Fibroblast of lung (primary cell): ENCODE data around the gene RETSAT. TPM values are rescaled to one million over a fixed set of nuclear protein-coding genes. Genes with fewer than 3 reads are reported as not detected.

ENCODE experiments used
- DNase-seq, 2 donors: peaks; one replicate each; pipeline versions ENCODE4 v3.0.0 to v3.0.0-alpha.2; 2010; ENCODE audit warnings: low read depth in 2 of 2
- H2AFZ ChIP-seq: 2 replicates; pipeline ENCODE4 v1.5.1; 2012; ENCODE audit warnings: low read length, control low read depth, inconsistent platforms
- H3K27ac ChIP-seq: 2 replicates; pipeline ENCODE4 v1.5.1; 2011; ENCODE audit warnings: low read length, control low read depth; ENCODE audit not compliant: insufficient read depth
- H3K27me3 ChIP-seq: 2 replicates; pipeline ENCODE4 v1.5.1; 2011; ENCODE audit warnings: mild to moderate bottlenecking, low read length; ENCODE audit not compliant: control insufficient read depth, insufficient read depth
- H3K36me3 ChIP-seq: 2 replicates; pipeline ENCODE4 v1.5.1; 2011; ENCODE audit warnings: low read length; ENCODE audit not compliant: control insufficient read depth, insufficient read depth
- H3K4me1 ChIP-seq: 2 replicates; pipeline ENCODE4 v1.5.1; 2011; ENCODE audit warnings: low read length; ENCODE audit not compliant: control insufficient read depth, insufficient read depth; ENCODE audit errors: extremely low read depth
- H3K4me2 ChIP-seq: 2 replicates; pipeline ENCODE4 v1.5.1; 2011; ENCODE audit warnings: low read length, control low read depth; ENCODE audit not compliant: insufficient read depth; ENCODE audit errors: extremely low read depth
- H3K4me3 ChIP-seq, 4 experiments: fragments of 200-600 bp in 1 of 4; sonication (generic) in 1 of 4; replicated peaks in 1 of 4; 2 replicates each; pipeline ENCODE4 v1.5.1; 2011 to 2016; ENCODE audit warnings: low read length in 4 of 4, low read depth in 3 of 4, mild to moderate bottlenecking in 3 of 4, control low read depth in 2 of 4, inconsistent platforms in 1 of 4, mixed read lengths in 1 of 4; ENCODE audit not compliant: insufficient read depth in 1 of 4; ENCODE audit errors: control extremely low read depth in 1 of 4
- H3K79me2 ChIP-seq: 2 replicates; pipeline ENCODE4 v1.5.1; 2012; ENCODE audit warnings: mild to moderate bottlenecking, low read length, inconsistent platforms; ENCODE audit not compliant: control insufficient read depth, insufficient read depth
- H3K9ac ChIP-seq: 2 replicates; pipeline ENCODE4 v1.5.1; 2011; ENCODE audit warnings: mild to moderate bottlenecking, low read length, control low read depth; ENCODE audit not compliant: insufficient read depth
- H3K9me3 ChIP-seq: 2 replicates; pipeline ENCODE4 v1.5.1; 2012; ENCODE audit warnings: low read depth, low read length; ENCODE audit not compliant: control insufficient read depth, insufficient read depth
- H4K20me1 ChIP-seq: 2 replicates; pipeline ENCODE4 v1.5.1; 2011; ENCODE audit warnings: low read length; ENCODE audit not compliant: control insufficient read depth, insufficient read depth; ENCODE audit errors: extremely low read depth
- EZH2 ChIP-seq: IDR thresholded peaks from 2 replicates; pipeline ENCODE4 v1.5.1; 2012; ENCODE audit warnings: low read length, control low read depth, mild to moderate bottlenecking; ENCODE audit errors: missing control alignments
- polyA plus RNA-seq, 2 donors: library from polyadenylated mRNA; depleted of rRNA in 1 of 2; stranded (reverse) in 1 of 2; unstranded in 1 of 2; fragments of >200 nt; gene quantifications; 2 replicates each; pipeline ENCODE4 v1.2.1, GENCODE V29; 2011 to 2012; ENCODE audit warnings: missing spikeins in 1 of 2
- total RNA-seq: library from RNA; depleted of rRNA; stranded (reverse); fragments of >200 nt; gene quantifications from 2 replicates; pipeline ENCODE4 v1.2.1, GENCODE V29; 2014
- TF ChIP-seq, protein P1 (sequence below), 2 donors: IDR thresholded peaks in 1 of 2; conservative IDR thresholded peaks in 1 of 2; 1 replicate in 1 of 2; 2 replicates in 1 of 2; pipeline ENCODE4 v1.5.1; 2011 to 2012; ENCODE audit warnings: low read length in 2 of 2, control low read depth in 1 of 2, inconsistent platforms in 1 of 2, low read depth in 1 of 2, mild to moderate bottlenecking in 1 of 2

The RETSAT gene
- total and polyA plus RNA-seq, 2 donors (not counting 1 experiment from before 2014, with no cell fraction given): 38.6 to 87.0 TPM

DNA sequence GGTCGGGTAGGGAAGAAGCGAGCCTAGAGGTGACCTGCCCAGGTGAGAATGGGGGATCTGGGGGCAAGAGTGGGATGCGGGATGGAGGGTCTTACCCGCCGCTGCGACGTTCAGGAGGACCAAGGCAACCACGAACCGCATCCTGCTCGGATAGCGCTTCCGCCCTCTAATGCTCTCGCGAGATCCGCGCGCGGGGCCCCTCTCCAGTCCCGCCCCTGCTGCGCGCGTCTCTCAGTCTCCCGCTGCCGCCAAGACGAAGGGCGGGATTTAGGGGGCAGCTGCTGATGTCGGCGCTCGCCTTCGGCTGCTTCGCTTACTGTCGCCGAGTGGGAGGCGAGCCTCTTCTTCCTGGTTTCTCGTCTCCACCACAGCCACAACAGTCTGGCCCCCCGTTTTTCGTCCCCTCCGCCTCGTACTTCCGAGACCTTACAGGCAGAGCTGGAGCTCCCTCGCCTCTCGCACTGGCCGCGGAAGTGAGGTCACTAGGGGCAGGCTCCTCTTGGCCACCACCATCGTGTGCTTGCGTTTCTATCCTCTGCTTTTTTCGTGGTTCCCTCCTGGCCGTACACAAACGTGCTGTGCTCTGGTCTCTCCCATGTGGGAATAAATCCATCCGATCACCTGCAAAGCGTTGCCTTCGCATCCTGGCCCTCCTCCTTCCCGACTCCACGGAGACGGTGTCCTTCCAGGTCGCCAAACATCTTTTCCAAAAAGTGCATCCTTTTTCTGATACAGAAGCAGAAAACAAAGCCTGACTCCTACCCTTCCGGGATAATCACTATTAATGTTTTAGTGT, 26.3 kb downstream of the RETSAT start, which contains the start of gene TGOLN2:
TGOLN2 (minus strand) TSS at position 168 of the 796 bp plus-strand sequence; CDS start at position 141, 27 bp downstream.
- peak; percentile 86 to 90 for DNase-seq
- TF ChIP-seq, protein P1, sequence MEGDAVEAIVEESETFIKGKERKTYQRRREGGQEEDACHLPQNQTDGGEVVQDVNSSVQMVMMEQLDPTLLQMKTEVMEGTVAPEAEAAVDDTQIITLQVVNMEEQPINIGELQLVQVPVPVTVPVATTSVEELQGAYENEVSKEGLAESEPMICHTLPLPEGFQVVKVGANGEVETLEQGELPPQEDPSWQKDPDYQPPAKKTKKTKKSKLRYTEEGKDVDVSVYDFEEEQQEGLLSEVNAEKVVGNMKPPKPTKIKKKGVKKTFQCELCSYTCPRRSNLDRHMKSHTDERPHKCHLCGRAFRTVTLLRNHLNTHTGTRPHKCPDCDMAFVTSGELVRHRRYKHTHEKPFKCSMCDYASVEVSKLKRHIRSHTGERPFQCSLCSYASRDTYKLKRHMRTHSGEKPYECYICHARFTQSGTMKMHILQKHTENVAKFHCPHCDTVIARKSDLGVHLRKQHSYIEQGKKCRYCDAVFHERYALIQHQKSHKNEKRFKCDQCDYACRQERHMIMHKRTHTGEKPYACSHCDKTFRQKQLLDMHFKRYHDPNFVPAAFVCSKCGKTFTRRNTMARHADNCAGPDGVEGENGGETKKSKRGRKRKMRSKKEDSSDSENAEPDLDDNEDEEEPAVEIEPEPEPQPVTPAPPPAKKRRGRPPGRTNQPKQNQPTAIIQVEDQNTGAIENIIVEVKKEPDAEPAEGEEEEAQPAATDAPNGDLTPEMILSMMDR (conservative IDR thresholded peaks at IDR 0.05 in 1 of 2, IDR thresholded peaks at IDR 0.05 in 1 of 2; ENCODE audit: low read depth in 1 of 2, low read length in 2 of 2): no peak
- Histone ChIP-seq H3K9me3 (no peaks in the 10 kb centered on the region), H3K4me2 (peak within 1 kb of the TSS; percentile 92), H3K4me3 (peak within 1 kb of the TSS; percentile 73 to 90 (median 86)), H4K20me1 (no peaks in the 10 kb centered on the region), H3K79me2 (peaks cover 39% of the 10 kb centered on the region), H3K9ac (peak within 1 kb of the TSS; percentile 94), H3K36me3 (peaks cover 7% of the 10 kb centered on the region), H3K4me1 (peaks cover 2% of the 10 kb centered on the region), H3K27ac (peak within 1 kb of the TSS; percentile 98), H2AFZ (peak within 1 kb of the TSS; percentile 93), H3K27me3 (no peaks in the 10 kb centered on the region)

DNA sequence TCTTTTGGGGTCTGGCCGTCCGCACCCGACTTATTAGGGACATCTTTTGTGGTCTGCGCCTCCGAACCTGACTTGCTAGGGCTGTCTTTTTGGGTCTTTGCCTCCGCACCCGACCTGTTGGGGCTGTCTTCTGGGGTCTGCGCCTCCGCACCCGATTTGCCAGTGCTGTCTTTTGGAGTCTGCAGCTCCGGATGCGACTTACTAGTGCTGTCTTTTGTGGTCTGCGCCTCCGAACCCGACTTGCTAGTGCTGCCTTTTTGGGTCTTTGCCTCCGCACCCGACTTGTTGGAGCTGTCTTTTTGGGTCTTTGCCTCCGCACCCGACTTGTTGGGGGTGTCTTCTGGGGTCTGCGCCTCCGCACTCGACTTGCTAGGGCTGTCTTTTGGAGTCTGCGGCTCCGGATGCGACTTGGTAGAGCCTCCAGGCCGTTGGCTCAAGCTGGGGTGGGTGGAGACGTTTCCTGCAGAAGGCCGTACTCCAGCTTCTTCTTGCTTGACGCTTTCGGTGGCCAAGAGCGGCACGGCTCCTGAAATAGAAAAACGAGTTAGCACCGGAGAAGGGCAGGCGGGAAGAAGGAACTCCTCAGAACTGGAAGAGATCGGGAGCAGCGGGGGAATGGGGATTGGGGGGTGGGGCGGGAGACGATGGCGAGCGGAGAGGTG, 27.0 kb downstream of the RETSAT start:
- Histone ChIP-seq H4K20me1 (no peaks in the 10 kb centered on the region), H3K4me3 (peak overlapping the region; percentile 73 to 90 (median 86)), H3K36me3 (peaks cover 9% of the 10 kb centered on the region), H2AFZ (peak overlapping the region; percentile 76), H3K9me3 (no peaks in the 10 kb centered on the region), H3K27me3 (no peaks in the 10 kb centered on the region), H3K9ac (peak overlapping the region; percentile 94), H3K4me2 (peak overlapping the region; percentile 74), H3K4me1 (peaks cover 2% of the 10 kb centered on the region), H3K79me2 (peaks cover 41% of the 10 kb centered on the region), H3K27ac (peak overlapping the region; percentile 98)
- TF ChIP-seq EZH2: no peak
- TF ChIP-seq, protein P1 (conservative IDR thresholded peaks at IDR 0.05 in 1 of 2, IDR thresholded peaks at IDR 0.05 in 1 of 2; ENCODE audit: low read depth in 1 of 2, low read length in 2 of 2): no peak
- peak; percentile 52 to 54 for DNase-seq

DNA sequence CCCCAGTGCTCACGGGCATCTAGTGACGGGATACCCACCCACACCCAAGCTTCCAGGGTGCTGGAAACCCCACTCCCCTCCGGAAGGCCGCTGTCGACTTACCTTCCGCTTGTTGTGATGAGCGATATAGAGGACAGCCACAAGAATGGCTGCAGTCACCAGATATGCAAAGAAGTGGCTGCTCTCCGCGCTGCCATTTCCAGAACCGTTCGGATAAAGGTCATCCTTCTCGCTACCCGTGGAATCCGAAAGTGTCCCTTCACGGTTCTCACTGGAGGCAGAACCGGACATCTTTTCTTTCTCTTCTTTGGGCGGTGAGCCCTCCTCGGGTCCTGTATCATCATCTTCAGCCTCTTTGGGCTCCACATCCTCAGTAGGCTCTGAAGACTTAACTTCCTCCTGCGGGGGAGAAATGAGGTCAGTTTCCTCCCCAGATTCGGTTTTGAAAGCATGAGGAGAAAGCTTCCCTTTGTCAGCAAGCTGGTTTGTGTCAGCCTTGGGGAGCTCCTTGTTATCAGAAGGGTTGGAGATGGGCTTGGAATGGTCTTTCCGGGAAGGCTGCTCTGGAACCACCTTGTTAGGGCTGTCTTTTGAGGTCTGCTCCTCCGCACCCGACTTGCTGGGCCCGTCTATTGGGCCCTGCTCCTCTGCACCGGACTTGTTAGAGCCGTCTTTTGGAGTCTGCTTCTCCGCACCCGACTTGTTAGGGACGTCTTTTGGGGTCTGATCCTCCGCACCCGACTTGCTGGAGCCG, 27.7 kb downstream of the RETSAT start:
- peaks cover 2% of the 10 kb centered on the region for H3K4me1 ChIP-seq
- peak overlapping the region; percentile 94 for H3K9ac ChIP-seq
- peak overlapping the region; percentile 73 to 90 (median 86) for H3K4me3 ChIP-seq
- H4K20me1 ChIP-seq: no peaks in the 10 kb centered on the region
- peaks cover 12% of the 10 kb centered on the region for H3K36me3 ChIP-seq
- no peak for TF ChIP-seq EZH2
- TF ChIP-seq, protein P1 (conservative IDR thresholded peaks at IDR 0.05 in 1 of 2, IDR thresholded peaks at IDR 0.05 in 1 of 2; ENCODE audit: low read depth in 1 of 2, low read length in 2 of 2): no peak
- peaks cover 45% of the 10 kb centered on the region for H3K79me2 ChIP-seq
- peak in 1 of 2 donors; percentile 24 for DNase-seq
- H2AFZ ChIP-seq: no peak overlapping the region
- no peaks in the 10 kb centered on the region for H3K27me3 ChIP-seq
- peak overlapping the region; percentile 98 for H3K27ac ChIP-seq
- no peaks in the 10 kb centered on the region for H3K9me3 ChIP-seq
- H3K4me2 ChIP-seq: peak overlapping the region; percentile 74
